HEK293 (cell line): Measurements from ENCODE around the gene ANKRD65.

Experiments
- CTCF ChIA-PET: fragments of 350-600 bp; formaldehyde crosslinking; extraction: SDS; loops from one replicate; lab custom pipeline; 2021; ENCODE audit warnings: antibody characterized with exemption; lab: Yijun Ruan, JAX
- POLR2A ChIA-PET: fragments of 300-600 bp; formaldehyde crosslinking; extraction: SDS; loops from one replicate; lab custom pipeline; 2020; ENCODE audit warnings: antibody characterized with exemption, inconsistent platforms; lab: Yijun Ruan, JAX
- H3K27ac ChIP-seq: fragments of 200-500 bp; sonication (Bioruptor generic); 2 replicates; pipeline ENCODE4 v1.5.1; 2014; ENCODE audit warnings: low read depth, low read length, control low read depth, inconsistent platforms; ENCODE audit errors: extremely low read depth
- H3K36me3 ChIP-seq, 2 experiments: fragments of 200-500 bp in 1 of 2; sonication (Bioruptor generic) in 1 of 2; 1 replicate in 1 of 2; 2 replicates in 1 of 2; pipeline ENCODE4 v1.5.1; 2014 to 2017; ENCODE audit warnings: inconsistent platforms in 2 of 2, low read length in 2 of 2; ENCODE audit not compliant: control insufficient read depth in 2 of 2, insufficient read depth in 1 of 2
- H3K4me1 ChIP-seq: fragments of 200-500 bp; sonication (Bioruptor generic); 2 replicates; pipeline ENCODE4 v1.5.1; 2014; ENCODE audit warnings: mild to moderate bottlenecking, low read length, inconsistent platforms; ENCODE audit not compliant: control insufficient read depth, insufficient read depth
- H3K4me3 ChIP-seq: 2 replicates; pipeline ENCODE4 v1.5.1; 2011; ENCODE audit warnings: low read depth, mild to moderate bottlenecking, control low read depth, low read length, moderate library complexity
- H3K9me3 ChIP-seq: fragments of 200-500 bp; sonication (Bioruptor generic); 2 replicates; pipeline ENCODE4 v1.5.1; 2014; ENCODE audit warnings: low read depth, low read length, inconsistent platforms; ENCODE audit not compliant: control insufficient read depth, insufficient read depth
- BCL11B ChIP-seq: fragments of 450-650 bp; formaldehyde crosslinking; IDR thresholded peaks from 2 replicates; pipeline ENCODE4 v1.5.1; 2016; ENCODE audit warnings: low read depth, missing biosample characterization, missing genetic modification characterization
- GLIS1 ChIP-seq: fragments of 450-650 bp; formaldehyde crosslinking; IDR thresholded peaks from 2 replicates; pipeline ENCODE4 v1.5.1; 2016; ENCODE audit warnings: missing biosample characterization, missing genetic modification characterization
- KLF16 ChIP-seq: fragments of 450-650 bp; formaldehyde crosslinking; IDR thresholded peaks from 2 replicates; pipeline ENCODE4 v1.5.1; 2017; ENCODE audit warnings: missing biosample characterization, missing genetic modification characterization
- TRIM28 ChIP-seq: IDR thresholded peaks from 2 replicates; pipeline ENCODE4 v1.6.1; 2011; ENCODE audit warnings: low read length, control low read depth, borderline replicate concordance
- ZNF16 ChIP-seq: fragments of 450-650 bp; formaldehyde crosslinking; IDR thresholded peaks from 2 replicates; pipeline ENCODE4 v1.5.1; 2016; ENCODE audit warnings: low read depth, missing biosample characterization, missing genetic modification characterization
- ZNF292 ChIP-seq: fragments of 450-650 bp; formaldehyde crosslinking; IDR thresholded peaks from 2 replicates; pipeline ENCODE4 v1.5.1; 2016; ENCODE audit warnings: low read depth, missing biosample characterization, missing genetic modification characterization, borderline replicate concordance
- ZNF354C ChIP-seq: fragments of 450-650 bp; formaldehyde crosslinking; IDR thresholded peaks from 2 replicates; pipeline ENCODE4 v1.5.1; 2016; ENCODE audit warnings: missing biosample characterization, missing genetic modification characterization, low read depth, borderline replicate concordance
- ZNF394 ChIP-seq: fragments of 450-650 bp; formaldehyde crosslinking; IDR thresholded peaks from 2 replicates; pipeline ENCODE4 v1.5.1; 2016; ENCODE audit warnings: missing biosample characterization, missing genetic modification characterization, mild to moderate bottlenecking, moderate library complexity, borderline replicate concordance
- ZNF561 ChIP-seq: fragments of 450-650 bp; IDR thresholded peaks from 2 replicates; pipeline ENCODE4 v1.5.1; 2018; ENCODE audit warnings: missing biosample characterization, missing genetic modification characterization, borderline replicate concordance
- ZNF600 ChIP-seq: fragments of 450-650 bp; formaldehyde crosslinking; IDR thresholded peaks from 2 replicates; pipeline ENCODE4 v1.5.1; 2016; ENCODE audit warnings: missing biosample characterization, missing genetic modification characterization
- ZNF670 ChIP-seq: fragments of 450-650 bp; formaldehyde crosslinking; IDR thresholded peaks from 2 replicates; pipeline ENCODE4 v1.5.1; 2016; ENCODE audit warnings: missing biosample characterization, missing genetic modification characterization, low read depth
- ZNF747 ChIP-seq: fragments of 450-650 bp; formaldehyde crosslinking; IDR thresholded peaks from 2 replicates; pipeline ENCODE4 v1.5.1; 2016; ENCODE audit warnings: missing biosample characterization, missing genetic modification characterization
- ZSCAN16 ChIP-seq: fragments of 450-650 bp; formaldehyde crosslinking; IDR thresholded peaks from 2 replicates; pipeline ENCODE4 v1.5.1; 2016; ENCODE audit warnings: missing biosample characterization, missing genetic modification characterization
- TF ChIP-seq, protein P1 (sequence below): sonication (generic); formaldehyde crosslinking; IDR thresholded peaks from 2 replicates; pipeline ENCODE4 v1.8.1; 2022; ENCODE audit warnings: mild to moderate bottlenecking, moderate library complexity, missing genetic modification reagents
- TF ChIP-seq, protein P2 (sequence below): fragments of 450-650 bp; formaldehyde crosslinking; IDR thresholded peaks from 2 replicates; pipeline ENCODE4 v1.5.1; 2016; ENCODE audit warnings: missing biosample characterization, missing genetic modification characterization

Gene ANKRD65

GRCh38 chr1:1440262-1441001 is 19.4 kb upstream of the ANKRD65 start:
- ChIA-PET CTCF (interaction anchor here (0.6 to 2.9 kb wide), 19 partner anchors 9 to 252 kb away, joined by 3 to 14 read pairs (median 4); partner anchors contain the start of gene ATAD3C), POLR2A (interaction anchor here (0.5 to 2.0 kb wide), 4 partner anchors 33 to 64 kb away, joined by 3 to 4 read pairs (median 3); partner anchors contain the start of genes CCNL2 and MRPL20)
- peak; percentile 49; the same call in 1 of the 2 replicates for TF ChIP-seq BCL11B (tag by site-specific recombination)
- TF ChIP-seq ZNF354C (tag by site-specific recombination), result no peak
- TF ChIP-seq ZNF600 (tag by site-specific recombination), result 0 out of 2 replicates have a peak, but pooled peaks have one; percentile 17
- TF ChIP-seq, protein P1, sequence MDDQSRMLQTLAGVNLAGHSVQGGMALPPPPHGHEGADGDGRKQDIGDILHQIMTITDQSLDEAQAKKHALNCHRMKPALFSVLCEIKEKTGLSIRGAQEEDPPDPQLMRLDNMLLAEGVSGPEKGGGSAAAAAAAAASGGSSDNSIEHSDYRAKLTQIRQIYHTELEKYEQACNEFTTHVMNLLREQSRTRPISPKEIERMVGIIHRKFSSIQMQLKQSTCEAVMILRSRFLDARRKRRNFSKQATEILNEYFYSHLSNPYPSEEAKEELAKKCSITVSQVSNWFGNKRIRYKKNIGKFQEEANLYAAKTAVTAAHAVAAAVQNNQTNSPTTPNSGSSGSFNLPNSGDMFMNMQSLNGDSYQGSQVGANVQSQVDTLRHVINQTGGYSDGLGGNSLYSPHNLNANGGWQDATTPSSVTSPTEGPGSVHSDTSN (CRISPR knock-in tag), result 0 out of 2 replicates have a peak, but pooled peaks have one; percentile 47
- H3K4me3 ChIP-seq, result no peak overlapping the region
- H3K4me1 ChIP-seq, result no peaks in the 10 kb centered on the region
- peaks cover 0 to 9% of the 10 kb centered on the region in 2 experiments; a peak in 1 of 3 replicates for H3K36me3 ChIP-seq
- H3K9me3 ChIP-seq, result no peaks in the 10 kb centered on the region
- H3K27ac ChIP-seq, result no peak overlapping the region

GRCh38 chr1:1439546-1440261 is 18.6 kb upstream of the ANKRD65 start:
- Histone ChIP-seq H3K4me3 (no peak overlapping the region), H3K4me1 (no peaks in the 10 kb centered on the region), H3K9me3 (no peaks in the 10 kb centered on the region), H3K27ac (no peak overlapping the region), H3K36me3 (peaks cover 0 to 9% of the 10 kb centered on the region in 2 experiments; a peak in 1 of 3 replicates)
- ChIA-PET CTCF (interaction anchor here (0.7 to 2.9 kb wide), 4 partner anchors 11 to 424 kb away, joined by 3 to 14 read pairs (median 4); no protein-coding TSS in a partner anchor), POLR2A (no interaction called here)
- TF ChIP-seq ZNF747 (tag by site-specific recombination), result no peak
- TF ChIP-seq TRIM28, result no peak
- TF ChIP-seq ZNF561, result no peak
- no peak for TF ChIP-seq ZNF16
- TF ChIP-seq ZNF670 (tag by site-specific recombination), result no peak
- no peak for TF ChIP-seq KLF16 (tag by site-specific recombination)
- no peak for TF ChIP-seq GLIS1 (tag by site-specific recombination)
- TF ChIP-seq, protein P2, sequence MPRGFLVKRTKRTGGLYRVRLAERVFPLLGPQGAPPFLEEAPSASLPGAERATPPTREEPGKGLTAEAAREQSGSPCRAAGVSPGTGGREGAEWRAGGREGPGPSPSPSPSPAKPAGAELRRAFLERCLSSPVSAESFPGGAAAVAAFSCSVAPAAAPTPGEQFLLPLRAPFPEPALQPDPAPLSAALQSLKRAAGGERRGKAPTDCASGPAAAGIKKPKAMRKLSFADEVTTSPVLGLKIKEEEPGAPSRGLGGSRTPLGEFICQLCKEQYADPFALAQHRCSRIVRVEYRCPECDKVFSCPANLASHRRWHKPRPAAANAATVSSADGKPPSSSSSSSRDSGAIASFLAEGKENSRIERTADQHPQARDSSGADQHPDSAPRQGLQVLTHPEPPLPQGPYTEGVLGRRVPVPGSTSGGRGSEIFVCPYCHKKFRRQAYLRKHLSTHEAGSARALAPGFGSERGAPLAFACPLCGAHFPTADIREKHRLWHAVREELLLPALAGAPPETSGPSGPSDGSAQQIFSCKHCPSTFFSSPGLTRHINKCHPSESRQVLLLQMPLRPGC (tag by site-specific recombination), result no peak
- TF ChIP-seq ZSCAN16, result no peak
- TF ChIP-seq ZNF292 (tag by site-specific recombination), result no peak

GRCh38 chr1:1438531-1439381 is 17.7 kb upstream of the ANKRD65 start:
- no peak for TF ChIP-seq ZNF394 (tag by site-specific recombination)
- ChIA-PET POLR2A (no interaction called here), CTCF (interaction anchor here (0.7 to 1.0 kb wide), 3 partner anchors 20 to 423 kb away, joined by 3 to 5 read pairs (median 3); partner anchors contain the start of gene MRPL20)
- Histone ChIP-seq H3K9me3 (no peaks in the 10 kb centered on the region), H3K4me1 (no peaks in the 10 kb centered on the region), H3K36me3 (peaks cover 0 to 9% of the 10 kb centered on the region in 2 experiments; a peak in 1 of 3 replicates), H3K27ac (no peak overlapping the region), H3K4me3 (no peak overlapping the region)
